ENCODE results near the gene TAPT1. TPM values are rescaled to one million over a fixed set of nuclear protein-coding genes. Genes with fewer than 3 reads are reported as not detected.

TAPT1 gene
- total RNA-seq, 1 donor from 2014 or later, result 28.5 TPM

GRCh38 chr4:16224264-16225166 is 1.8 kb downstream of the TAPT1 start:
- H3K36me3 ChIP-seq, result no peaks in the 10 kb centered on the region
- H3K9me3 ChIP-seq, result no peaks in the 10 kb centered on the region
- no peaks in the 10 kb centered on the region for H3K27me3 ChIP-seq
- intact Hi-C loops (cut with DNase I), result loop anchor here (10.0 kb wide), 1 partner anchor 1220 kb away; the partner anchor contains the start of gene CPEB2
- DNase-seq (ENCODE audit: extremely low spot score in 2 of 2), result no peak
- no peak for TF ChIP-seq POLR2AphosphoS5 (IDR thresholded peaks at IDR 0.05; ENCODE audit: insufficient read depth in 1 of 2, low read depth in 1 of 2)
- TF ChIP-seq POLR2A (IDR thresholded peaks at IDR 0.05), result no peak
- TF ChIP-seq, protein P1, sequence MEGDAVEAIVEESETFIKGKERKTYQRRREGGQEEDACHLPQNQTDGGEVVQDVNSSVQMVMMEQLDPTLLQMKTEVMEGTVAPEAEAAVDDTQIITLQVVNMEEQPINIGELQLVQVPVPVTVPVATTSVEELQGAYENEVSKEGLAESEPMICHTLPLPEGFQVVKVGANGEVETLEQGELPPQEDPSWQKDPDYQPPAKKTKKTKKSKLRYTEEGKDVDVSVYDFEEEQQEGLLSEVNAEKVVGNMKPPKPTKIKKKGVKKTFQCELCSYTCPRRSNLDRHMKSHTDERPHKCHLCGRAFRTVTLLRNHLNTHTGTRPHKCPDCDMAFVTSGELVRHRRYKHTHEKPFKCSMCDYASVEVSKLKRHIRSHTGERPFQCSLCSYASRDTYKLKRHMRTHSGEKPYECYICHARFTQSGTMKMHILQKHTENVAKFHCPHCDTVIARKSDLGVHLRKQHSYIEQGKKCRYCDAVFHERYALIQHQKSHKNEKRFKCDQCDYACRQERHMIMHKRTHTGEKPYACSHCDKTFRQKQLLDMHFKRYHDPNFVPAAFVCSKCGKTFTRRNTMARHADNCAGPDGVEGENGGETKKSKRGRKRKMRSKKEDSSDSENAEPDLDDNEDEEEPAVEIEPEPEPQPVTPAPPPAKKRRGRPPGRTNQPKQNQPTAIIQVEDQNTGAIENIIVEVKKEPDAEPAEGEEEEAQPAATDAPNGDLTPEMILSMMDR (IDR thresholded peaks at IDR 0.05), result no peak
- peak overlapping the region in 1 of 2 donors; percentile 82 for H3K4me3 ChIP-seq
- H3K4me1 ChIP-seq, result peaks cover 35% of the 10 kb centered on the region
- no peak overlapping the region for H3K27ac ChIP-seq

GRCh38 chr4:16222957-16223527 is 3.2 kb downstream of the TAPT1 start:
- DNase-seq (ENCODE audit: extremely low spot score in 2 of 2), result no peak
- Histone ChIP-seq H3K36me3 (no peaks in the 10 kb centered on the region), H3K27ac (no peak overlapping the region), H3K9me3 (no peaks in the 10 kb centered on the region), H3K4me1 (peaks cover 40% of the 10 kb centered on the region), H3K27me3 (no peaks in the 10 kb centered on the region), H3K4me3 (no peak overlapping the region)
- TF ChIP-seq POLR2AphosphoS5 (IDR thresholded peaks at IDR 0.05; ENCODE audit: insufficient read depth in 1 of 2, low read depth in 1 of 2) (no peak), POLR2A (IDR thresholded peaks at IDR 0.05) (no peak)
- TF ChIP-seq, protein P1 (IDR thresholded peaks at IDR 0.05), result no peak
- intact Hi-C loops (cut with DNase I), result loop anchor here (10.0 kb wide), 1 partner anchor 1218 kb away; the partner anchor contains the start of gene CPEB2

GRCh38 chr4:16218950-16219349 is 7.3 kb downstream of the TAPT1 start:
- intact Hi-C loops (cut with DNase I), result no loop called here
- H3K27ac ChIP-seq, result no peak overlapping the region
- no peak for DNase-seq (ENCODE audit: extremely low spot score in 2 of 2)
- no peaks in the 10 kb centered on the region for H3K27me3 ChIP-seq
- no peaks in the 10 kb centered on the region for H3K9me3 ChIP-seq
- no peaks in the 10 kb centered on the region for H3K36me3 ChIP-seq
- H3K4me3 ChIP-seq, result no peak overlapping the region
- TF ChIP-seq, protein P1 (IDR thresholded peaks at IDR 0.05), result no peak
- TF ChIP-seq POLR2A (IDR thresholded peaks at IDR 0.05) (no peak), POLR2AphosphoS5 (IDR thresholded peaks at IDR 0.05; ENCODE audit: insufficient read depth in 1 of 2, low read depth in 1 of 2) (no peak)
- peaks cover 24% of the 10 kb centered on the region for H3K4me1 ChIP-seq

- no peak overlapping the region for H3K27ac ChIP-seq
- no peaks in the 10 kb centered on the region for H3K36me3 ChIP-seq
- no peaks in the 10 kb centered on the region for H3K27me3 ChIP-seq
- H3K4me1 ChIP-seq, result peaks cover 9% of the 10 kb centered on the region
- intact Hi-C loops (cut with DNase I), result no loop called here
- H3K9me3 ChIP-seq, result no peaks in the 10 kb centered on the region
- TF ChIP-seq, protein P1 (IDR thresholded peaks at IDR 0.05), result no peak
- no peak for TF ChIP-seq POLR2AphosphoS5 (IDR thresholded peaks at IDR 0.05; ENCODE audit: insufficient read depth in 1 of 2, low read depth in 1 of 2)
- TF ChIP-seq POLR2A (IDR thresholded peaks at IDR 0.05), result no peak
- no peak overlapping the region for H3K4me3 ChIP-seq
- no peak for DNase-seq (ENCODE audit: extremely low spot score in 2 of 2)
These were observed 8.8 kb downstream of the TAPT1 start for GRCh38 chr4:16217300-16218051.

Measured in vagina (tissue), 2 donors.